HepG2 (cell line): ENCODE data around the gene LZTS2. TPM values are rescaled to one million over a fixed set of nuclear protein-coding genes. Genes with fewer than 3 reads are reported as not detected.
A peak's percentile ranks its signal among the peaks of the same experiment; 100 is the strongest.

Experiments used
- ATF7 ChIP-seq, 2 experiments: fragments of 450-650 bp in 1 of 2; sonication (generic) in 1 of 2; formaldehyde crosslinking in 1 of 2; IDR thresholded peaks; 2 replicates each; pipeline versions ENCODE4 v1.4.0 to v1.6.1; 2016 to 2020; ENCODE audit warnings: antibody characterized with exemption in 1 of 2, mild to moderate bottlenecking in 1 of 2, missing genetic modification reagents in 1 of 2
- CTCF ChIP-seq: sonication (generic); formaldehyde crosslinking; IDR thresholded peaks from 2 replicates; pipeline ENCODE4 v1.5.0; 2020; ENCODE audit warnings: mild to moderate bottlenecking, missing genetic modification reagents, moderate library complexity
- ETS1 ChIP-seq: sonication (generic); formaldehyde crosslinking; IDR thresholded peaks from 2 replicates; pipeline ENCODE4 v1.4.0; 2020; ENCODE audit warnings: missing genetic modification reagents
- ETV6 ChIP-seq: sonication (generic); formaldehyde crosslinking; conservative IDR thresholded peaks from 2 replicates; pipeline ENCODE4 v1.4.0; 2020; ENCODE audit warnings: missing genetic modification reagents
- HBP1 ChIP-seq: IDR thresholded peaks from 2 replicates; pipeline ENCODE4 v1.6.1; 2016; ENCODE audit warnings: low read depth, control low read depth
- MEIS1 ChIP-seq: sonication (generic); formaldehyde crosslinking; IDR thresholded peaks from 2 replicates; pipeline ENCODE4 v1.9.0; 2021; ENCODE audit warnings: mild to moderate bottlenecking, missing genetic modification reagents, moderate library complexity, borderline replicate concordance
- NBN ChIP-seq: fragments of 450-650 bp; conservative IDR thresholded peaks from 2 replicates; pipeline ENCODE4 v1.6.1; 2017
- PRPF4 ChIP-seq: fragments of 200-400 bp; formaldehyde crosslinking; IDR thresholded peaks from 2 replicates; pipeline ENCODE4 v1.6.1; 2016; ENCODE audit warnings: low read length, low read depth; ENCODE audit not compliant: poor library complexity, severe bottlenecking
- RBAK ChIP-seq: sonication (generic); formaldehyde crosslinking; IDR thresholded peaks from 2 replicates; pipeline ENCODE4 v1.5.1; 2020; ENCODE audit warnings: mild to moderate bottlenecking, missing genetic modification reagents
- RBFOX2 ChIP-seq: fragments of 200-400 bp; formaldehyde crosslinking; IDR thresholded peaks from 2 replicates; pipeline ENCODE4 v1.6.1; 2017; ENCODE audit warnings: low read depth, mild to moderate bottlenecking, low read length
- SKI ChIP-seq: fragments of 450-650 bp; IDR thresholded peaks from one replicate; pipeline ENCODE4 v1.6.1; 2018; ENCODE audit warnings: mild to moderate bottlenecking; ENCODE audit not compliant: partially characterized antibody
- SMAD9 ChIP-seq: sonication (generic); formaldehyde crosslinking; IDR thresholded peaks from 2 replicates; pipeline ENCODE4 v1.5.1; 2020; ENCODE audit warnings: mild to moderate bottlenecking, missing genetic modification reagents
- SNAPC4 ChIP-seq: sonication (generic); formaldehyde crosslinking; IDR thresholded peaks from 2 replicates; pipeline ENCODE4 v1.4.0; 2020; ENCODE audit warnings: mild to moderate bottlenecking, missing genetic modification reagents
- SNRNP70 ChIP-seq: fragments of 200-400 bp; formaldehyde crosslinking; IDR thresholded peaks from 2 replicates; pipeline ENCODE4 v1.6.1; 2017; ENCODE audit warnings: mild to moderate bottlenecking, low read depth, low read length, moderate library complexity
- ZNF275 ChIP-seq: sonication (generic); formaldehyde crosslinking; IDR thresholded peaks from 2 replicates; pipeline ENCODE4 v1.8.0; 2022; ENCODE audit warnings: missing genetic modification reagents, mild to moderate bottlenecking, inconsistent platforms, borderline replicate concordance
- ZNF556 ChIP-seq: sonication (generic); formaldehyde crosslinking; IDR thresholded peaks from 2 replicates; pipeline ENCODE4 v1.4.0; 2020; ENCODE audit warnings: mild to moderate bottlenecking, missing genetic modification reagents, borderline replicate concordance
- ZNF790 ChIP-seq: sonication (generic); formaldehyde crosslinking; IDR thresholded peaks from 2 replicates; pipeline ENCODE4 v1.8.0; 2022; ENCODE audit warnings: missing genetic modification reagents, mild to moderate bottlenecking, borderline replicate concordance
- polyA plus RNA-seq, 8 experiments: library from polyadenylated mRNA; depleted of rRNA in 3 of 8; stranded (reverse) in 7 of 8; unstranded in 1 of 8; fragments of >200 nt; fragmentation: Illumina TruSeq in 4 of 8; extraction: Trizol in 4 of 8; gene quantifications; 2 replicates each; pipeline versions ENCODE4 v1.2.1 to v1.2.3, GENCODE V29; 2011 to 2016; ENCODE audit warnings: low read depth in 4 of 8, missing spikeins in 1 of 8, mixed read lengths in 1 of 8; ENCODE audit not compliant: insufficient read depth in 1 of 8
- total RNA-seq, 5 experiments: library from RNA; depleted of rRNA; stranded (reverse); fragments of >200 nt; fragmentation: Illumina TruSeq; extraction: Trizol; gene quantifications; 2 replicates each; pipeline ENCODE4 v1.2.3, GENCODE V29; 2016; ENCODE audit warnings: low read depth in 1 of 5

LZTS2 gene
- total and polyA plus RNA-seq, 2 of the 13 experiments (the other 11 are each of a cell fraction or from before 2014, with no cell fraction given), result 43.6 to 65.6 TPM

- TF ChIP-seq ZNF790 (CRISPR knock-in tag), result 0 out of 2 replicates have a peak, but pooled peaks have one; percentile 14
- TF ChIP-seq NBN, result no peak
- TF ChIP-seq ZNF556 (CRISPR knock-in tag), result peak; percentile 80; the same call in 1 of the 2 replicates
- no peak for TF ChIP-seq ATF7 (IDR thresholded peaks at IDR 0.05)
- 0 out of 2 replicates have a peak, but pooled peaks have one; percentile 22 for TF ChIP-seq ATF7 (CRISPR knock-in tag; IDR thresholded peaks at IDR 0.05)
- peak; percentile 7; the same call in 1 of the 2 replicates for TF ChIP-seq ZNF275 (CRISPR knock-in tag)
- TF ChIP-seq SKI, result peak; percentile 42
- TF ChIP-seq HBP1 (CRISPR knock-in tag), result peak; percentile 46; the same call in 1 of the 2 replicates
- TF ChIP-seq MEIS1 (CRISPR knock-in tag), result peak; percentile 76; the same call in 1 of the 2 replicates
- TF ChIP-seq CTCF (CRISPR knock-in tag), result peak; percentile 87
- TF ChIP-seq PRPF4, result no peak
- TF ChIP-seq SMAD9 (CRISPR knock-in tag), result no peak
- TF ChIP-seq RBAK (CRISPR knock-in tag), result no peak
- TF ChIP-seq ETV6, result no peak
- no peak; the same call in 1 of the 2 replicates for TF ChIP-seq SNAPC4 (CRISPR knock-in tag)
- TF ChIP-seq ETS1, result peak; percentile 38; the same call in 1 of the 2 replicates
- no peak for TF ChIP-seq SNRNP70
- peak; percentile 97 for TF ChIP-seq RBFOX2
Measured at GRCh38 chr10:100998991-100999741, 442 bp upstream of the LZTS2 start (continued).
